CD4-positive, alpha-beta T cell treated with Interferon gamma for 1 hour (primary cell): ENCODE data around the gene CDH15.
"Not testable (repeated sequence)": the region's sequence is repeated elsewhere in the genome, so short reads cannot be mapped to it uniquely, and the experiment has no call there.

Experiments
- DNase-seq: peaks from one replicate; pipeline ENCODE4 v3.0.0-alpha.2; 2020

Gene CDH15

GRCh38 chr16:89242795-89243200 is 71.2 kb downstream of the CDH15 start:
- DNase-seq, result no peak

DNA sequence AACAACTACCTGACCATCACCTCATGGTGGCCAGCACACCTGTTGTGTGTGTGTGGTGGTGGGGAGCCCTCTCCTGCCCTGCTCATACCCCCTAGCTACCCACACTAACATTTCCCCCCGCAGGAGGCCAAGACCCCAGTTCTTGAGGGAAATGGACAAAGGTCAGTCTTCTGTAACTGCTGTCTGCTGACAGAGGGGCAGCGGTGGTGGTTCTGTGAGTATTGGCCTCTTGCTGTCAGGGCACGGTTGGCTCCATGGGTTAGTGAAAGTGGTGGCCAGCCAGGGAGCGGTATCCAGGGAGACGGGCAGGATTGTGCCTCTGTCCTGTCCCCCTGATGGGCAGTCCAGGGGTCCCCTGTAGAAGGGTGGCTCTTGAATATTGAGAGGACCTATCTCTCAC is 72.1 kb downstream of the CDH15 start:
- no peak for DNase-seq

GRCh38 chr16:89244264-89244663 is 72.7 kb downstream of the CDH15 start:
- DNase-seq, result not testable (repeated sequence)

- no peak for DNase-seq
Observed at GRCh38 chr16:89244754-89245153, 73.2 kb downstream of the CDH15 start.
